Body of pancreas (tissue), 4 donors: ENCODE results near the gene SH2D2A.

Source experiments
- POLR2A ChIP-seq, 3 donors: fragments of 450-650 bp; IDR thresholded peaks; one replicate each; pipeline ENCODE4 v1.6.1; 2016; ENCODE audit warnings: antibody characterized with exemption in 3 of 3, mild to moderate bottlenecking in 2 of 3
- TF ChIP-seq, protein P1 (sequence below), 7 experiments: fragments of 450-650 bp in 4 of 7; fragments of 200-600 bp in 3 of 7; sonication (generic) in 3 of 7; IDR thresholded peaks; one replicate each; pipeline ENCODE4 v1.5.1; 2016 to 2019; ENCODE audit warnings: antibody characterized with exemption in 7 of 7

DNA sequence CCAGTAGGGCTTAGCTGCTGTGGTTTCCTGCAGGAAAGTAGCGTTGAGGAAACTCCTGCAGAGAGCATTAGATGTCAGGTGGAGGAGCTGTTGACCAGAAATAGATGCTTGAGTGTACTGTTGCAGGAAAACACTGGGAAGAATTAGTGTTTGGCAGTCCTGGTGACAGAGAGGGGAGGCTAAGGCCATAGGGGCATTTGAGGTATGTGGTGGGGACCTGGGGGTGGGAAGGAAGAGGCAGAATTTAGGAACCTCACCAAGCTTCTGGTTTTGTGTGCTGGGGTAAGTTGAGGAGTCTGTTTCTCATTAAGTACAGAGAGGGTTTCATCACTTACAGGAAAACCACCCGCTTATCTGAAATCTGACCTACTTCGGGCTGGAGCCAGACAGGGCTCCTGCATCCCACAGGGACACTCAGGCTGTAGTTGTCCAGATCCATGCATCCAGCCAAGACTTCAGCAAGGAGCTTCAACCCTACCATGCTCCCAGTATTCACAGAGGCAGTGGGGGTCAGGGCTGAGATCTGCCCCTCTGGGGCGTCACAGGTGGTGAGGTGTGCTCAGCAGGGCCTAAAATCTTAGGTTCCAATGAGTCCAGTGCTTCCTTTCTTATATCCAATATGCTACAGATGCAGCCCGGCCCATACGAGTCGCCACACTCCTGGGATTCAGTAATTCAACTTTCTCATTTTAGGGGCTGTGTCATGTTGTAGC, 15.1 kb downstream of the SH2D2A start:
- no peak for TF ChIP-seq POLR2A (IDR thresholded peaks at IDR 0.05)
- TF ChIP-seq, protein P1, sequence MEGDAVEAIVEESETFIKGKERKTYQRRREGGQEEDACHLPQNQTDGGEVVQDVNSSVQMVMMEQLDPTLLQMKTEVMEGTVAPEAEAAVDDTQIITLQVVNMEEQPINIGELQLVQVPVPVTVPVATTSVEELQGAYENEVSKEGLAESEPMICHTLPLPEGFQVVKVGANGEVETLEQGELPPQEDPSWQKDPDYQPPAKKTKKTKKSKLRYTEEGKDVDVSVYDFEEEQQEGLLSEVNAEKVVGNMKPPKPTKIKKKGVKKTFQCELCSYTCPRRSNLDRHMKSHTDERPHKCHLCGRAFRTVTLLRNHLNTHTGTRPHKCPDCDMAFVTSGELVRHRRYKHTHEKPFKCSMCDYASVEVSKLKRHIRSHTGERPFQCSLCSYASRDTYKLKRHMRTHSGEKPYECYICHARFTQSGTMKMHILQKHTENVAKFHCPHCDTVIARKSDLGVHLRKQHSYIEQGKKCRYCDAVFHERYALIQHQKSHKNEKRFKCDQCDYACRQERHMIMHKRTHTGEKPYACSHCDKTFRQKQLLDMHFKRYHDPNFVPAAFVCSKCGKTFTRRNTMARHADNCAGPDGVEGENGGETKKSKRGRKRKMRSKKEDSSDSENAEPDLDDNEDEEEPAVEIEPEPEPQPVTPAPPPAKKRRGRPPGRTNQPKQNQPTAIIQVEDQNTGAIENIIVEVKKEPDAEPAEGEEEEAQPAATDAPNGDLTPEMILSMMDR (IDR thresholded peaks at IDR 0.05) = no peak
